GM19240 (cell line): ENCODE measurements around the gene BRIP1.

Source experiments
- DNase-seq: peaks from one replicate; pipeline ENCODE4 v3.0.0; 2011; ENCODE audit warnings: low spot score; ENCODE audit not compliant: insufficient read length

Gene BRIP1

DNA sequence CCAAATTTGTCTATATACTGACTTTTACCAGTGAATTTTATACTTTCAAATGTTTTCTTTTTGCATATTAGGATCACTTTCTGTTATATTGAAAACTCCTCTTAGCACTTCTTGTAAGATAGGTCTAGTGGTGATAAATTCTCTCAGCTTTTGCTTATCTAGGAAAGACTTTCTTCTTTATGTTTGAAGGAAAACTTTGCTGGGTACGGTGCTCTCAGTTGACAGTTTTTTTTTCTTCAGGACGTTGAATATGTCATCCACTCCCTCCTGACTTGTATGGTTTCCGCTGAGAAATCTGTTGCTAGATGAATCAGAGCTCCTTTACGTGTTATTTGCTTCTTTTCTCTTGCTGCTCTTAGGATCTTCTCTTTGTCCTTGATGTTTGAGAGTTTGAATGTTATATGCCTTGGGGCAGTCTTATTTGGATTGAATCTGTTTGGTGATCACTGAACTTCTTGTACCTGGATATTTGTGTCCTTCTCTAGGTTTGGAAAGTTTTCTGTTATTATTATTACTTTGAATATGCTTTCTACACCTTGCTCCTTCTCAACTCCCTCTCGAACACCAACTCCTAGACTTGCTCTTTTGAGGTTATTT, 228.3 kb downstream of the BRIP1 start:
- no peak for DNase-seq

GRCh38 chr17:61634011-61634539, 229.3 kb downstream of the BRIP1 start:
- no peak for DNase-seq

GRCh38 chr17:61632826-61633225, 230.5 kb downstream of the BRIP1 start:
- no peak for DNase-seq

DNA sequence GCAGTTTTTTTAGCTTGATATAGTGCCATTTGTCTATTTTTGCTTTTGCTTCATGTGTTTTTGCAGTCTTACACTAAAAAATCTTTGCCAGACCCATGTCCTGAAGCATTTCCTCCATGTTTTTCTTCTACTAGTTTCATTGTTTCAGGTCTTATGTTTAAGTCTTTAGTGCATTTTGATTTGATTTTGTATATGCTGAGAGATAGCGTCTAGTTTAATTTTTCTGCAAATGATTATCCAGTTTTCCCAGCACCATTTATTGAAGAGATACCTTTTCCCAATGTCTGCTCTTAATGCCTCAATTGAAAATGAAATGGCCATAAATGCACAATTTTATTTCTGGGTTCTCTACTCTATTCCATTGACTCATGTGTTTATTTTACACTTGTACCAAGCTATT, 231.5 kb downstream of the BRIP1 start:
- no peak for DNase-seq
